NCI-H2227 (cell line): ENCODE measurements around the gene ILF2.

Experiments
- DNase-seq: peaks from one replicate; lab custom pipeline; 2025; ENCODE audit not compliant: unreplicated experiment; lab: John Stamatoyannopoulos, UW

The ILF2 gene

GRCh38 chr1:153628638-153629342, 42.0 kb downstream of the ILF2 start:
- no peak for DNase-seq

GRCh38 chr1:153627715-153628626, 42.8 kb downstream of the ILF2 start, which contains the start of gene S100A1:
S100A1 (plus strand) TSS chr1:153628434; CDS start chr1:153630522, 2,088 bp downstream.
- DNase-seq = no peak

- no peak for DNase-seq
Observed at GRCh38 chr1:153626904-153627714, 43.7 kb downstream of the ILF2 start, which contains the start of gene S100A13. S100A13 (minus strand) TSS chr1:153627505; CDS start chr1:153626472, 1,033 bp downstream.

GRCh38 chr1:153626477-153626903, 44.3 kb downstream of the ILF2 start:
- DNase-seq = no peak

GRCh38 chr1:153624965-153625611, 45.7 kb downstream of the ILF2 start:
- no peak for DNase-seq

GRCh38 chr1:153623101-153623500, 47.7 kb downstream of the ILF2 start:
- no peak for DNase-seq

- DNase-seq = no peak
Observed at GRCh38 chr1:153619171-153619570, 51.6 kb downstream of the ILF2 start.

- DNase-seq = peak; percentile 32
Observed at GRCh38 chr1:153617663-153618062, 53.1 kb downstream of the ILF2 start.

GRCh38 chr1:153616917-153617311, 53.9 kb downstream of the ILF2 start:
- no peak for DNase-seq

- DNase-seq = no peak
Observed at GRCh38 chr1:153616144-153616916, 54.5 kb downstream of the ILF2 start, which contains the start of gene S100A14. S100A14 (minus strand) TSS chr1:153616325; CDS start chr1:153615858, 467 bp downstream.

- no peak for DNase-seq
Observed at GRCh38 chr1:153615406-153615805, 55.4 kb downstream of the ILF2 start.

- DNase-seq = no peak
Observed at GRCh38 chr1:153614906-153615305, 55.9 kb downstream of the ILF2 start.

GRCh38 chr1:153614189-153614900, 56.4 kb downstream of the ILF2 start:
- DNase-seq = no peak

GRCh38 chr1:153613406-153613805, 57.4 kb downstream of the ILF2 start:
- DNase-seq = no peak

GRCh38 chr1:153612755-153613331, 58.0 kb downstream of the ILF2 start, which contains the start of gene S100A16:
S100A16 (minus strand) TSS chr1:153613137; CDS start chr1:153608151, 4,986 bp downstream.
- DNase-seq = no peak

- DNase-seq = no peak
Observed at GRCh38 chr1:153612111-153612754, 58.6 kb downstream of the ILF2 start.
